ENCODE measurements around the gene TXNDC17.

The TXNDC17 gene

GRCh38 chr17:6677158-6677831, 36.4 kb downstream of the TXNDC17 start:
- no peak overlapping the region for H3K4me3 Mint-ChIP-seq
- H3K27ac Mint-ChIP-seq: no peak overlapping the region
- H3K36me3 Mint-ChIP-seq: peaks cover 0 to 6% of the 10 kb centered on the region in 2 donors
- H3K4me1 Mint-ChIP-seq: peaks cover 8 to 16% of the 10 kb centered on the region in 2 donors
- no peak for DNase-seq
- H3K27me3 Mint-ChIP-seq: peaks cover 21 to 31% of the 10 kb centered on the region in 2 donors
- H3K9me3 Mint-ChIP-seq: no peaks in the 10 kb centered on the region
- peak; percentile 36 to 51 for ATAC-seq (replicated peaks)

- no peak for ATAC-seq (replicated peaks)
- peaks cover 21 to 35% of the 10 kb centered on the region in 2 donors for H3K27me3 Mint-ChIP-seq
- DNase-seq: no peak
- peaks cover 0 to 6% of the 10 kb centered on the region in 2 donors for H3K36me3 Mint-ChIP-seq
- H3K9me3 Mint-ChIP-seq: no peaks in the 10 kb centered on the region
- H3K4me1 Mint-ChIP-seq: peaks cover 8 to 16% of the 10 kb centered on the region in 2 donors
- H3K4me3 Mint-ChIP-seq: no peak overlapping the region
- no peak overlapping the region for H3K27ac Mint-ChIP-seq
Observed at GRCh38 chr17:6677946-6678345, 37.1 kb downstream of the TXNDC17 start.

- H3K4me1 Mint-ChIP-seq: peaks cover 8 to 16% of the 10 kb centered on the region in 2 donors
- H3K4me3 Mint-ChIP-seq: no peak overlapping the region
- H3K9me3 Mint-ChIP-seq: no peaks in the 10 kb centered on the region
- no peak overlapping the region for H3K27ac Mint-ChIP-seq
- DNase-seq (no peak), ATAC-seq (replicated peaks) (no peak)
- peaks cover 28 to 35% of the 10 kb centered on the region in 2 donors for H3K27me3 Mint-ChIP-seq
- H3K36me3 Mint-ChIP-seq: peaks cover 0 to 6% of the 10 kb centered on the region in 2 donors
Observed at GRCh38 chr17:6679241-6679640, 38.4 kb downstream of the TXNDC17 start.

GRCh38 chr17:6681176-6681575, 40.3 kb downstream of the TXNDC17 start:
- H3K4me3 Mint-ChIP-seq: no peak overlapping the region
- ATAC-seq (replicated peaks): no peak
- H3K27ac Mint-ChIP-seq: no peak overlapping the region
- H3K36me3 Mint-ChIP-seq: peaks cover 6 to 11% of the 10 kb centered on the region in 2 donors
- peaks cover 8 to 16% of the 10 kb centered on the region in 2 donors for H3K4me1 Mint-ChIP-seq
- no peak for DNase-seq
- H3K27me3 Mint-ChIP-seq: peaks cover 37 to 49% of the 10 kb centered on the region in 2 donors
- H3K9me3 Mint-ChIP-seq: no peaks in the 10 kb centered on the region

- peaks cover 6 to 12% of the 10 kb centered on the region in 2 donors for H3K36me3 Mint-ChIP-seq
- ATAC-seq (replicated peaks): no peak
- no peaks in the 10 kb centered on the region for H3K9me3 Mint-ChIP-seq
- no peak overlapping the region for H3K4me3 Mint-ChIP-seq
- peaks cover 37 to 50% of the 10 kb centered on the region in 2 donors for H3K27me3 Mint-ChIP-seq
- peaks cover 8 to 16% of the 10 kb centered on the region in 2 donors for H3K4me1 Mint-ChIP-seq
- no peak overlapping the region for H3K27ac Mint-ChIP-seq
- no peak for DNase-seq
Observed at GRCh38 chr17:6681671-6682070, 40.8 kb downstream of the TXNDC17 start.

GRCh38 chr17:6682339-6682738, 41.5 kb downstream of the TXNDC17 start:
- DNase-seq: no peak
- H3K4me3 Mint-ChIP-seq: no peak overlapping the region
- no peak for ATAC-seq (replicated peaks)
- peaks cover 6 to 12% of the 10 kb centered on the region in 2 donors for H3K36me3 Mint-ChIP-seq
- H3K27me3 Mint-ChIP-seq: peaks cover 37 to 50% of the 10 kb centered on the region in 2 donors
- no peaks in the 10 kb centered on the region for H3K9me3 Mint-ChIP-seq
- peaks cover 5 to 14% of the 10 kb centered on the region in 2 donors for H3K4me1 Mint-ChIP-seq
- no peak overlapping the region for H3K27ac Mint-ChIP-seq

GRCh38 chr17:6683081-6683684, 42.3 kb downstream of the TXNDC17 start:
- H3K27ac Mint-ChIP-seq: no peak overlapping the region
- peaks cover 0 to 5% of the 10 kb centered on the region in 2 donors for H3K4me1 Mint-ChIP-seq
- no peak for ATAC-seq (replicated peaks)
- H3K36me3 Mint-ChIP-seq: peaks cover 6 to 12% of the 10 kb centered on the region in 2 donors
- no peaks in the 10 kb centered on the region for H3K9me3 Mint-ChIP-seq
- H3K27me3 Mint-ChIP-seq: peaks cover 31 to 48% of the 10 kb centered on the region in 2 donors
- DNase-seq: no peak
- no peak overlapping the region for H3K4me3 Mint-ChIP-seq

GRCh38 chr17:6683730-6684459, 43.0 kb downstream of the TXNDC17 start:
- no peaks in the 10 kb centered on the region for H3K9me3 Mint-ChIP-seq
- H3K4me1 Mint-ChIP-seq: no peaks in the 10 kb centered on the region
- no peak overlapping the region for H3K27ac Mint-ChIP-seq
- DNase-seq (no peak), ATAC-seq (replicated peaks) (no peak)
- H3K27me3 Mint-ChIP-seq: peaks cover 24 to 41% of the 10 kb centered on the region in 2 donors
- peaks cover 6 to 12% of the 10 kb centered on the region in 2 donors for H3K36me3 Mint-ChIP-seq
- H3K4me3 Mint-ChIP-seq: no peak overlapping the region

GRCh38 chr17:6684460-6684783, 43.6 kb downstream of the TXNDC17 start:
- H3K4me3 Mint-ChIP-seq: no peak overlapping the region
- H3K27me3 Mint-ChIP-seq: peaks cover 26 to 39% of the 10 kb centered on the region in 2 donors
- no peaks in the 10 kb centered on the region for H3K4me1 Mint-ChIP-seq
- no peaks in the 10 kb centered on the region for H3K9me3 Mint-ChIP-seq
- no peak overlapping the region for H3K27ac Mint-ChIP-seq
- peaks cover 6 to 12% of the 10 kb centered on the region in 2 donors for H3K36me3 Mint-ChIP-seq
- DNase-seq: no peak
- ATAC-seq (replicated peaks): no peak

- DNase-seq (no peak), ATAC-seq (replicated peaks) (no peak)
- Mint-ChIP-seq H3K4me3 (no peak overlapping the region), H3K36me3 (peaks cover 6 to 12% of the 10 kb centered on the region in 2 donors), H3K27ac (no peak overlapping the region), H3K27me3 (peaks cover 31 to 41% of the 10 kb centered on the region in 2 donors), H3K9me3 (no peaks in the 10 kb centered on the region), H3K4me1 (no peaks in the 10 kb centered on the region)
Observed at GRCh38 chr17:6684881-6685767, 44.3 kb downstream of the TXNDC17 start.

- H3K27ac Mint-ChIP-seq: no peak overlapping the region
- peaks cover 38 to 47% of the 10 kb centered on the region in 2 donors for H3K27me3 Mint-ChIP-seq
- ATAC-seq (replicated peaks) (no peak), DNase-seq (no peak)
- no peaks in the 10 kb centered on the region for H3K9me3 Mint-ChIP-seq
- H3K4me1 Mint-ChIP-seq: peaks cover 0 to 1% of the 10 kb centered on the region in 2 donors
- no peak overlapping the region for H3K4me3 Mint-ChIP-seq
- H3K36me3 Mint-ChIP-seq: peaks cover 6 to 12% of the 10 kb centered on the region in 2 donors
Observed at GRCh38 chr17:6686026-6686425, 45.2 kb downstream of the TXNDC17 start.

GRCh38 chr17:6688944-6689343, 48.1 kb downstream of the TXNDC17 start:
- peaks cover 0 to 5% of the 10 kb centered on the region in 2 donors for H3K4me1 Mint-ChIP-seq
- no peaks in the 10 kb centered on the region for H3K9me3 Mint-ChIP-seq
- no peak for ATAC-seq (replicated peaks)
- no peak for DNase-seq
- peaks cover 6 to 12% of the 10 kb centered on the region in 2 donors for H3K36me3 Mint-ChIP-seq
- H3K27me3 Mint-ChIP-seq: peaks cover 47 to 50% of the 10 kb centered on the region in 2 donors
- H3K27ac Mint-ChIP-seq: no peak overlapping the region
- H3K4me3 Mint-ChIP-seq: no peak overlapping the region

- Mint-ChIP-seq H3K27ac (no peak overlapping the region), H3K27me3 (peaks cover 43 to 48% of the 10 kb centered on the region in 2 donors), H3K4me1 (peaks cover 0 to 5% of the 10 kb centered on the region in 2 donors), H3K4me3 (no peak overlapping the region), H3K9me3 (no peaks in the 10 kb centered on the region), H3K36me3 (peaks cover 1 to 4% of the 10 kb centered on the region in 2 donors)
- DNase-seq (no peak), ATAC-seq (replicated peaks) (no peak)
Observed at GRCh38 chr17:6690641-6691040, 49.8 kb downstream of the TXNDC17 start.

- Mint-ChIP-seq H3K4me3 (no peak overlapping the region), H3K9me3 (no peaks in the 10 kb centered on the region), H3K4me1 (peaks cover 0 to 5% of the 10 kb centered on the region in 2 donors), H3K36me3 (no peaks in the 10 kb centered on the region), H3K27ac (no peak overlapping the region), H3K27me3 (peaks cover 46 to 57% of the 10 kb centered on the region in 2 donors)
- ATAC-seq (replicated peaks): no peak
- no peak for DNase-seq
Observed at GRCh38 chr17:6691546-6691945, 50.7 kb downstream of the TXNDC17 start.
